SU-DHL-6 (cell line): Measurements from ENCODE around the gene OR5F1.

Experiments
- H2AFZ ChIP-seq: fragments of 200-600 bp; sonication (generic); 2 replicates; pipeline ENCODE4 v1.6.1; 2014; ENCODE audit warnings: low read depth, mild to moderate bottlenecking, moderate library complexity, mixed read lengths, antibody characterized with exemption, low read length; ENCODE audit not compliant: severe bottlenecking
- H3F3A ChIP-seq: fragments of 200-600 bp; shearing (Covaris generic); 2 replicates; pipeline ENCODE4 v1.6.0; 2016; ENCODE audit warnings: antibody characterized with exemption, mild to moderate bottlenecking; ENCODE audit not compliant: insufficient read depth
- H3K27ac ChIP-seq: fragments of 200-600 bp; sonication (generic); 2 replicates; pipeline ENCODE4 v1.5.1; 2016; ENCODE audit warnings: low read depth, mild to moderate bottlenecking, low read length, moderate library complexity, mixed read lengths
- H3K27me3 ChIP-seq: fragments of 200-600 bp; sonication (generic), shearing (Covaris generic); 2 replicates; pipeline ENCODE4 v1.6.0; 2014; ENCODE audit warnings: mild to moderate bottlenecking, low read length
- H3K36me3 ChIP-seq: fragments of 200-600 bp; sonication (generic); 2 replicates; pipeline ENCODE4 v1.6.1; 2014; ENCODE audit warnings: mild to moderate bottlenecking, low read length, mixed read lengths
- H3K4me2 ChIP-seq: fragments of 300-600, 200-600 bp; shearing (Covaris generic), sonication (generic); 2 replicates; pipeline ENCODE4 v1.6.0; 2014; ENCODE audit warnings: low read length, low read depth, mild to moderate bottlenecking; ENCODE audit not compliant: poor library complexity, severe bottlenecking
- H3K4me3 ChIP-seq: fragments of 200-600 bp; sonication (generic); 2 replicates; pipeline ENCODE4 v1.5.1; 2014; ENCODE audit warnings: antibody characterized with exemption, low read length, mild to moderate bottlenecking, mixed read lengths; ENCODE audit not compliant: insufficient read depth, poor library complexity, severe bottlenecking
- H3K79me2 ChIP-seq: fragments of 200-600 bp; sonication (generic); 2 replicates; pipeline ENCODE4 v1.6.1; 2014; ENCODE audit warnings: mild to moderate bottlenecking, low read length, moderate library complexity; ENCODE audit not compliant: insufficient read depth
- H3K9ac ChIP-seq: fragments of 200-600 bp; sonication (generic); 2 replicates; pipeline ENCODE4 v1.7.0; 2014; ENCODE audit warnings: mild to moderate bottlenecking, low read length
- H3K9me2 ChIP-seq: fragments of 200-600 bp; sonication (generic); replicated peaks from 2 replicates; pipeline ENCODE4 v1.6.1; 2014; ENCODE audit warnings: low read length; ENCODE audit not compliant: insufficient read depth
- H3K9me3 ChIP-seq: fragments of 200-600 bp; sonication (generic); 2 replicates; pipeline ENCODE4 v1.6.1; 2014; ENCODE audit warnings: low read length, mixed read lengths; ENCODE audit not compliant: insufficient read depth
- H4K20me1 ChIP-seq: fragments of 200-600 bp; sonication (generic); 2 replicates; pipeline ENCODE4 v1.6.1; 2014; ENCODE audit warnings: low read depth, mild to moderate bottlenecking, antibody characterized with exemption, low read length, moderate library complexity, mixed read lengths
- EZH2phosphoT487 ChIP-seq: fragments of 200-600 bp; sonication (generic), shearing (Covaris generic); conservative IDR thresholded peaks from 2 replicates; pipeline ENCODE4 v1.6.1; 2018; ENCODE audit warnings: mild to moderate bottlenecking, antibody characterized with exemption, low read length, moderate library complexity, mixed read lengths
- TF ChIP-seq, protein P1 (sequence below): fragments of 200-600 bp; sonication (generic); IDR thresholded peaks from one replicate; pipeline ENCODE4 v1.5.1; 2017; ENCODE audit warnings: antibody characterized with exemption, mild to moderate bottlenecking, low read length, moderate library complexity; ENCODE audit not compliant: insufficient read depth, poor library complexity, severe bottlenecking

Gene OR5F1

DNA sequence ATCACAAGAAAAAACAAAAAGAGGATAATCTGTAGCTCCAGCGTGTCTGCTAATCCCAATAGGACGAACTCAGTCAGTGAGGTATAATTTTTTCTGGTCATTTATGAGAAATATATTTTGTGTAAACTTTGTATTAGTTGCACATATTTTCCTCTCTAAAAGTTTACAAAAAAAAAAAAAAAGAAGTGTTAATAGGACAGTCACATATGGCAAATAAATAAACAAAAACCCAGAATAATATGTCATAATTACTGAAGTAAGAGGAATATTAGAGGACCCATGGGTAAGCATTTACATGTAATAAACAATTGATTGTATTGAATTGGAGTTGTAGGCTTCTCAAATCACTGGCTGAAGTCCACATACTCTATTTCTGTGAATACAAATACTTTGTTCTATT is at the start of gene OR5F1:
OR5F1 (minus strand) TSS at position 101 of the 400 bp plus-strand sequence; CDS start at position 101, 0 bp downstream.
- no peak within 1 kb of the TSS for H3K27ac ChIP-seq
- no peaks in the 10 kb centered on the region for H3K27me3 ChIP-seq
- no peaks in the 10 kb centered on the region for H3K36me3 ChIP-seq
- no peaks in the 10 kb centered on the region for H4K20me1 ChIP-seq
- H2AFZ ChIP-seq, result no peak within 1 kb of the TSS
- H3K9me2 ChIP-seq, result no peaks in the 10 kb centered on the region
- H3K9me3 ChIP-seq, result no peaks in the 10 kb centered on the region
- H3K9ac ChIP-seq, result no peak within 1 kb of the TSS
- H3K79me2 ChIP-seq, result no peaks in the 10 kb centered on the region
- H3K4me2 ChIP-seq, result no peak within 1 kb of the TSS
- TF ChIP-seq, protein P1, sequence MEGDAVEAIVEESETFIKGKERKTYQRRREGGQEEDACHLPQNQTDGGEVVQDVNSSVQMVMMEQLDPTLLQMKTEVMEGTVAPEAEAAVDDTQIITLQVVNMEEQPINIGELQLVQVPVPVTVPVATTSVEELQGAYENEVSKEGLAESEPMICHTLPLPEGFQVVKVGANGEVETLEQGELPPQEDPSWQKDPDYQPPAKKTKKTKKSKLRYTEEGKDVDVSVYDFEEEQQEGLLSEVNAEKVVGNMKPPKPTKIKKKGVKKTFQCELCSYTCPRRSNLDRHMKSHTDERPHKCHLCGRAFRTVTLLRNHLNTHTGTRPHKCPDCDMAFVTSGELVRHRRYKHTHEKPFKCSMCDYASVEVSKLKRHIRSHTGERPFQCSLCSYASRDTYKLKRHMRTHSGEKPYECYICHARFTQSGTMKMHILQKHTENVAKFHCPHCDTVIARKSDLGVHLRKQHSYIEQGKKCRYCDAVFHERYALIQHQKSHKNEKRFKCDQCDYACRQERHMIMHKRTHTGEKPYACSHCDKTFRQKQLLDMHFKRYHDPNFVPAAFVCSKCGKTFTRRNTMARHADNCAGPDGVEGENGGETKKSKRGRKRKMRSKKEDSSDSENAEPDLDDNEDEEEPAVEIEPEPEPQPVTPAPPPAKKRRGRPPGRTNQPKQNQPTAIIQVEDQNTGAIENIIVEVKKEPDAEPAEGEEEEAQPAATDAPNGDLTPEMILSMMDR, result no peak
- TF ChIP-seq EZH2phosphoT487, result no peak
- no peak within 1 kb of the TSS for H3K4me3 ChIP-seq
- H3F3A ChIP-seq, result no peaks in the 10 kb centered on the region

DNA sequence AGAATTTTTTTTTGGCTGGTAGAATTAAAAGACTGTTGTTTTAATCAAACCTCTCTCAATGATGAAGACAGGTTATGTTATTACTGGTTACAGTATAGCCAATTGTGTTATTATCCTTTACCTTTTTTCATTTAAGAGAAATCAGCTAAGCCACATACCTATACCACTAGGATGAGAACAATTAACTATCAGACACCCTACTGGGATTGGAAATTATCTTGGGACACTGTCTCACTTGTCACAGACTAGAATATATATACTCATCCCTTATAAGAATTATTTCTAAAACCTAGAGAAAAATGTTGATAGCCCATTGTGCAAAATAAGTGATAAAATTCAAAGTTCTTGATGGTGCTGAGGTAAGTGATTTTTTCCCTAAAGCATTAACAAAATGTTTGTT is 32.9 kb upstream of the OR5F1 start, which contains the start of gene OR5AS1:
OR5AS1 (plus strand) TSS at position 301 of the 400 bp plus-strand sequence. CDS start 2,765 bp downstream, outside the sequence.
- no peaks in the 10 kb centered on the region for H4K20me1 ChIP-seq
- no peak within 1 kb of the TSS for H2AFZ ChIP-seq
- no peak within 1 kb of the TSS for H3K4me3 ChIP-seq
- no peaks in the 10 kb centered on the region for H3K27me3 ChIP-seq
- H3K9me3 ChIP-seq, result no peaks in the 10 kb centered on the region
- TF ChIP-seq, protein P1, result no peak
- TF ChIP-seq EZH2phosphoT487, result no peak
- no peak within 1 kb of the TSS for H3K27ac ChIP-seq
- H3K9ac ChIP-seq, result no peak within 1 kb of the TSS
- no peaks in the 10 kb centered on the region for H3K36me3 ChIP-seq
- H3K4me2 ChIP-seq, result no peak within 1 kb of the TSS
- H3K9me2 ChIP-seq, result no peaks in the 10 kb centered on the region
- H3K79me2 ChIP-seq, result no peaks in the 10 kb centered on the region
- H3F3A ChIP-seq, result no peaks in the 10 kb centered on the region

DNA sequence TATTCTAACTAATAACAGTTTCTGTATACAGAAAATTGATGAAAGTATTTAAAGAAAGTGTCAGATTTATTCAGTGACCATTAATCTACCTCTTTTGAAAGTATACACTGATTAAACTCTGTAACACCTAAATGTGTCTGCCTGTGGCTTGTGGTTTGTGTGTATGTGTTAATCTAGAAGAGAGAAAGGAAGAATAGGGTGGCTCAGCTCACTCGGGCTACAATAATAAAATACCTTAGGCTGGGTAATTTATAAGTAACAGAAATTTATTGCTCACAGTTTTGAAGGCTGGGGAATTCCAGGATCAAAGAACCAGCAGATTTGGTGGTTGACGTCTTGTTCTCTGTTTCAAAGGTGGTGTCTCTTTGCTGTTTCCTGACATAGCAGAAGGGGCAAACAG is 19.4 kb upstream of the OR5F1 start:
- H2AFZ ChIP-seq, result no peak overlapping the region
- TF ChIP-seq EZH2phosphoT487, result no peak
- TF ChIP-seq, protein P1, result no peak
- H3K9me3 ChIP-seq, result no peaks in the 10 kb centered on the region
- H3K9me2 ChIP-seq, result no peaks in the 10 kb centered on the region
- H3K4me2 ChIP-seq, result no peak overlapping the region
- H3K27me3 ChIP-seq, result no peaks in the 10 kb centered on the region
- no peaks in the 10 kb centered on the region for H3K79me2 ChIP-seq
- no peaks in the 10 kb centered on the region for H3F3A ChIP-seq
- no peak overlapping the region for H3K4me3 ChIP-seq
- H3K36me3 ChIP-seq, result no peaks in the 10 kb centered on the region
- no peak overlapping the region for H3K27ac ChIP-seq
- no peaks in the 10 kb centered on the region for H4K20me1 ChIP-seq
- H3K9ac ChIP-seq, result no peak overlapping the region
